Left lung (tissue), 10 donors: ENCODE data around the gene GRIFIN. TPM values are rescaled to one million over a fixed set of nuclear protein-coding genes. Genes with fewer than 3 reads are reported as not detected.
A peak's percentile ranks its signal among the peaks of the same experiment; 100 is the strongest.

Experiments
- ATAC-seq: fragments of 200-7000 bp; cut with Tn5 transposase; one replicate; pipeline ENCODE4 v1.9.1; 2020; ENCODE audit warnings: moderate library complexity
- DNase-seq, 4 donors: peaks; one replicate each; pipeline ENCODE4 v3.0.0-alpha.2; 2013 to 2020
- H3K27ac ChIP-seq, 2 donors: fragments of 200-600 bp; sonication (generic) in 1 of 2; one replicate each; pipeline versions ENCODE4 v1.5.0 to v1.8.0; 2020 to 2021
- H3K27me3 ChIP-seq, 2 donors: fragments of 200-600 bp; sonication (generic) in 1 of 2; one replicate each; pipeline versions ENCODE4 v1.5.0 to v1.8.0; 2020 to 2021
- H3K36me3 ChIP-seq, 2 donors: fragments of 200-600 bp; sonication (generic) in 1 of 2; one replicate each; pipeline versions ENCODE4 v1.5.0 to v1.8.0; 2020 to 2021
- H3K4me1 ChIP-seq, 2 donors: fragments of 200-600 bp; one replicate each; pipeline ENCODE4 v1.8.0; 2021
- H3K4me3 ChIP-seq, 2 donors: fragments of 200-600 bp; sonication (generic) in 1 of 2; one replicate each; pipeline versions ENCODE4 v1.5.0 to v1.8.0; 2020 to 2021; ENCODE audit warnings: mild to moderate bottlenecking in 1 of 2
- H3K9me3 ChIP-seq, 2 donors: fragments of 200-600 bp; sonication (generic) in 1 of 2; one replicate each; pipeline versions ENCODE4 v1.5.0 to v1.8.0; 2020 to 2021
- intact Hi-C, 2 donors: fragments of 100-400 bp; cut with DNase I; formaldehyde crosslinking; loops; one replicate each; pipeline versions ENCODE4 v1.11.2 to v1.14.2; 2022
- polyA plus RNA-seq, 6 donors: library from polyadenylated mRNA; unstranded; fragments of 120-200 nt; gene quantifications; one replicate each; pipeline ENCODE4 v1.2.1, GENCODE V29; 2013; ENCODE audit not compliant: insufficient read length in 6 of 6
- total RNA-seq, 2 donors: library from RNA; stranded (reverse); fragmentation: NEBNext Ultra II Directional; extraction: Animal tissue kit (Norgen Biotek cat#: 25700); gene quantifications; one replicate each; pipeline ENCODE4 v1.2.1, GENCODE V29; 2021
- TF ChIP-seq, protein P1 (sequence below), 2 donors: fragments of 200-600 bp; sonication (generic) in 1 of 2; IDR thresholded peaks; one replicate each; pipeline versions ENCODE4 v1.5.0 to v1.8.0; 2021; ENCODE audit warnings: antibody characterized with exemption in 2 of 2
- donor health status: DM: no; HTN: yes; CAD: no.
- donor health status: DM: no; HTN: no; CAD: no.

GRIFIN gene
- total and polyA plus RNA-seq, 8 donors = 0.22 to 0.31 (median 0.26) TPM; not detected in 5

DNA sequence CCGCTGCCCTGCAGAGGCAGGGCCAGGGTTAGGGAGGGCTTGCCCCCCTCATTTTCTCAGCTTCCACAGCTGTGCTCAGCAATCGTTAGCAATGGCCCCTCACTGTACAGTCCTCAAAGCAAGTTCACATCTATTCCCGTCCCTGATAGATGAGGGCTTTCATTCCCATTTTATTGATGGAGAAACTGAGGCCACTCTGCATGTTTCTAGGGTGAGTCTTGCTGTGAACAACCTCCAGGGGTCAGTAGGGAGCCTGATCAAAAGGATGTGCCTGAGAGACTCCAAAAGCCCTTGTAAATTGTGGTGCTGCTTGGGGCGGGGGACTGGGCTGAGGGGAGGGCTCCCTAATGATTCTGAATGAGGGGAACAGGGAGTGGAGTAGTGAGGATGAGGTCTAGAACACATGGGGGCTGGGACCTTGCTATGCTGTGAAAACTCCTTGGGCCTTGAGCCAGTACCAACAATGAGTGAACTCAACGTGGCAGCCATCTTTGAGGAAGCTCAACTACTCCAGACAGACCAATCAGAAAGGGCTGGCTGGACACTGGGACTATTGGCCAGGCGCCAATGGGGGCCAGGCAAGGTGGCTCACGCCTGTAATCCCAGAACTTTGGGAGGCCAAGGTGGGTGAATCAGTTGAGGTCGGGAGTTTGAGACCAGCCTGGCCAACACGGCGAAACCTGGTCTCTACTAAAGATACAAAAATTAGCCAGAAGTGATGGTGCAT is 6.7 kb upstream of the GRIFIN start:
- Histone ChIP-seq H3K27ac (no peak overlapping the region), H3K36me3 (no peaks in the 10 kb centered on the region), H3K4me1 (peaks cover 8 to 11% of the 10 kb centered on the region in 2 donors), H3K9me3 (peaks cover 0 to 9% of the 10 kb centered on the region in 2 donors), H3K27me3 (peaks cover 0 to 20% of the 10 kb centered on the region in 2 donors), H3K4me3 (no peak overlapping the region)
- TF ChIP-seq, protein P1, sequence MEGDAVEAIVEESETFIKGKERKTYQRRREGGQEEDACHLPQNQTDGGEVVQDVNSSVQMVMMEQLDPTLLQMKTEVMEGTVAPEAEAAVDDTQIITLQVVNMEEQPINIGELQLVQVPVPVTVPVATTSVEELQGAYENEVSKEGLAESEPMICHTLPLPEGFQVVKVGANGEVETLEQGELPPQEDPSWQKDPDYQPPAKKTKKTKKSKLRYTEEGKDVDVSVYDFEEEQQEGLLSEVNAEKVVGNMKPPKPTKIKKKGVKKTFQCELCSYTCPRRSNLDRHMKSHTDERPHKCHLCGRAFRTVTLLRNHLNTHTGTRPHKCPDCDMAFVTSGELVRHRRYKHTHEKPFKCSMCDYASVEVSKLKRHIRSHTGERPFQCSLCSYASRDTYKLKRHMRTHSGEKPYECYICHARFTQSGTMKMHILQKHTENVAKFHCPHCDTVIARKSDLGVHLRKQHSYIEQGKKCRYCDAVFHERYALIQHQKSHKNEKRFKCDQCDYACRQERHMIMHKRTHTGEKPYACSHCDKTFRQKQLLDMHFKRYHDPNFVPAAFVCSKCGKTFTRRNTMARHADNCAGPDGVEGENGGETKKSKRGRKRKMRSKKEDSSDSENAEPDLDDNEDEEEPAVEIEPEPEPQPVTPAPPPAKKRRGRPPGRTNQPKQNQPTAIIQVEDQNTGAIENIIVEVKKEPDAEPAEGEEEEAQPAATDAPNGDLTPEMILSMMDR (IDR thresholded peaks at IDR 0.05) = no peak
- DNase-seq (no peak), ATAC-seq (no peak)
- intact Hi-C loops = no loop called here

DNA sequence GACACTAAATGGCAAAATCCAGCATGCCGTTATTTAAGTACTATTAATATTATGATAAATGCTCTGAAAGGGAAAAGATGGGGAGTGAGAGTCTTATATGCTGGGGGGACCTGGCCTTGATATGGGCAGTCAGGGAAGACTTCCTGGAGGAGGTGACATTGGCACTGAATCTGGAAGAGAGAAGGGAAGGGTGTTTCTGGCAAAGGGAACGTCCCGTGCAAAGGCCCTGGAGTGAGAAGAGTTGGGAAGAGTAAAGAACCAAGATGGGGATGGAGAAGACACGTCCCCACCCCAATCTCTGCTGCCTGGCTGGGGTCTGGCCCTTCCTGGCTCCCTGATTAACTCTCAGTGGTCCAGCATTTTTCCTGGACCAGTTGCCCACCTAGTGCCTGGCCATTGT is 5.0 kb upstream of the GRIFIN start:
- no peak for ATAC-seq
- Histone ChIP-seq H3K9me3 (peaks cover 0 to 9% of the 10 kb centered on the region in 2 donors), H3K27ac (no peak overlapping the region), H3K27me3 (peaks cover 0 to 31% of the 10 kb centered on the region in 2 donors), H3K4me1 (peaks cover 11 to 21% of the 10 kb centered on the region in 2 donors), H3K36me3 (no peaks in the 10 kb centered on the region), H3K4me3 (no peak overlapping the region)
- DNase-seq = peak in 1 of 4 donors; percentile 20
- TF ChIP-seq, protein P1 (IDR thresholded peaks at IDR 0.05) = no peak
- intact Hi-C loops = no loop called here

DNA sequence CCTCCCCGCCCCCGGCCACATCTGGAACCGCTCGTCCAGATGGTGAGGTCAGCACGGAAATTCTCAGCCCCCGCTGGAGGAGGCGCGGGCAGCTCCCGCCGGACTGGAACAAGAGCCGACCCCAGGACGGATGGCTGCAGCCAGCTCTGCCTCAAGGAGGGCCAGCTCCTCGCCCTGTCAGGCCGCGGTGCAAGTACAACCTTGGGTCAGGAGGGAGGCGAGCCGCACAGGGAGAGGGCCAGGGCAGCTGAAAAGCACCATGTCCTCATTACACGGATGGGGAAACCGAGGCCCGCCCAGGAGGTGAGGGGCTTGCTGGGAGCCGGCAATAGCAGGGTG is 3.8 kb upstream of the GRIFIN start:
- intact Hi-C loops = no loop called here
- ATAC-seq (no peak), DNase-seq (peak in 2 of 4 donors; percentile 35 to 67)

DNA sequence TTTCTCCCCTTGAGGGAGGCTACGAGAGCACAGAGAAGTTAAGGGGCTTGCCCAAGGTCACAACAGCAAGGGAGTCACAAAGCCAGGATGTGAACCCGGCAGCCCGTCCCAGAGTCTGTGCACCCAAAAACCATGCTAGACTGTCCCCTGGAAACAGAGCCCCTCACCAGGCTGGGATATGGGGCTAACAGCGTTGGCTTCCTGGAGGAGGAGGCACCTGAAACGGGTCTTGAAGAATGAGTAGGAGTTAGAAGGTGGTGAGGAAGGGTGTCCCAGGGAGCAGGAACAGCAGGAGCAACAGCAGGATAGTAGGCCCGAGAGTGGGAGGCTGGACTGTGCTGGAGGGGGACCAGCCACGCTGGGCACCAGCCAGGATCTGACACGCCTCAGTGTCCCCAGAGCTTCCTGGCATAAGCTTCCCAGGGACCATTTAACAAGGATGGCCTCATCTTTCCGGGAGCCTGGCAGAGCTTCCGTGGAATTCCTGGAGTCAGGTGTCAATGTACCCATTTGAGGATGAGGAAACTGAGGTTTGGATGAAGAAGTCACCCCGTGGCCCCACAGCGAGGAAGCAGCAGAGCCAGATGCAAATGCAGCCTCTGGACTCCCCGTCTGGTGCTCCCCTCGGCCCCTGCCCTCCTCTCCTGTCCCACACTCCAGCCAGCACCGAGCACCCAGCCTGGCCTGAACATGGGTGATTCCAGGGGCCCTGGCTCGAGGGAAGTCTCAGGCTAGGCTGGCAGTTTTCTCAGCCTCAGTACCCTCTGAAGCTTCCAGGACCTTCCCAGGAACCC is 3.3 kb upstream of the GRIFIN start:
- peak in 1 of 4 donors; percentile 27 for DNase-seq
- H3K4me1 ChIP-seq = peaks cover 11 to 21% of the 10 kb centered on the region in 2 donors

More for the DNA sequence above, 3.8 kb upstream of the GRIFIN start:
- Histone ChIP-seq H3K4me3 (no peak overlapping the region), H3K27me3 (peaks cover 0 to 31% of the 10 kb centered on the region in 2 donors), H3K36me3 (no peaks in the 10 kb centered on the region), H3K9me3 (peaks cover 0 to 9% of the 10 kb centered on the region in 2 donors), H3K4me1 (peaks cover 11 to 21% of the 10 kb centered on the region in 2 donors), H3K27ac (no peak overlapping the region)
- TF ChIP-seq, protein P1 (IDR thresholded peaks at IDR 0.05) = no peak

More for the DNA sequence above, 3.3 kb upstream of the GRIFIN start:
- TF ChIP-seq, protein P1 (IDR thresholded peaks at IDR 0.05) = no peak
- peaks cover 0 to 9% of the 10 kb centered on the region in 2 donors for H3K9me3 ChIP-seq
- ATAC-seq = no peak
- no peak overlapping the region for H3K4me3 ChIP-seq
- H3K27ac ChIP-seq = no peak overlapping the region
- peaks cover 0 to 31% of the 10 kb centered on the region in 2 donors for H3K27me3 ChIP-seq
- no peaks in the 10 kb centered on the region for H3K36me3 ChIP-seq
- intact Hi-C loops = loop anchor here in 1 of 2 donors (10.0 kb wide), 1 partner anchor 85 kb away; no protein-coding TSS in a partner anchor
